GM18526 (cell line): ENCODE results near the gene KLHL17.

ENCODE experiments used
- POLR2A ChIP-seq: IDR thresholded peaks from 3 replicates; pipeline ENCODE4 v1.6.1; 2011; ENCODE audit not compliant: insufficient read length; ENCODE audit errors: extremely low read depth

The KLHL17 gene

DNA sequence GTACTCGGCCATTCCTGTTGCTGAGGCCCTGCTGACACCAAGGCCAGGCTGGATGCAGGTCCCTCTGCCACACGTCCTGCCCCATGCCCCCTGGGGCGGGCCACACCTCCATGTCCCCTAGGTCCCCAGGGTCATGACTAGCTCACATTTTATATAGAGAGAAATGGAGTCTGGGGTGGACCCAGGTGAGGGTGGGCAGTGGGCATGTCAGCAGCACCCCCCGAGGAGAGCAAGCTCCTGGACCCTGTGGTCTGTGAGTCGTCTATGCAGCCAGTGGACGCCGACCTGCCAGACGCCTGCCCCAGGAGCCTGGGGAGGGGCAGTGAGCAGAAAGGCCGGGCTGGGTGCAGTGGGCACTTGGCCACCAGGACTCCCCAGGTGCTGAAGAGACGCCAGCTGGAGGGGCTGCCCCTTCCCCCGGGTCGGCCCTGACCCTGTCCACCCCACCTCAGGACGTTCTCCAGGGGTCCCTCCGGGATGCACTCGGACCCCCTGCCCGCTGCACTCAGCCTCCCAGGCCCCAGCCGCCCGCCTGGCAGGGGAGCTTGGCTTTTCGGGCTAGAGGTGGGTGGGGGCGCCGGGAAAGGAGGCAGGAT is 20.8 kb upstream of the KLHL17 start:
- TF ChIP-seq POLR2A: no peak

- no peak for TF ChIP-seq POLR2A
These were observed 20.0 kb upstream of the KLHL17 start for GRCh38 chr1:940107-941014.

DNA sequence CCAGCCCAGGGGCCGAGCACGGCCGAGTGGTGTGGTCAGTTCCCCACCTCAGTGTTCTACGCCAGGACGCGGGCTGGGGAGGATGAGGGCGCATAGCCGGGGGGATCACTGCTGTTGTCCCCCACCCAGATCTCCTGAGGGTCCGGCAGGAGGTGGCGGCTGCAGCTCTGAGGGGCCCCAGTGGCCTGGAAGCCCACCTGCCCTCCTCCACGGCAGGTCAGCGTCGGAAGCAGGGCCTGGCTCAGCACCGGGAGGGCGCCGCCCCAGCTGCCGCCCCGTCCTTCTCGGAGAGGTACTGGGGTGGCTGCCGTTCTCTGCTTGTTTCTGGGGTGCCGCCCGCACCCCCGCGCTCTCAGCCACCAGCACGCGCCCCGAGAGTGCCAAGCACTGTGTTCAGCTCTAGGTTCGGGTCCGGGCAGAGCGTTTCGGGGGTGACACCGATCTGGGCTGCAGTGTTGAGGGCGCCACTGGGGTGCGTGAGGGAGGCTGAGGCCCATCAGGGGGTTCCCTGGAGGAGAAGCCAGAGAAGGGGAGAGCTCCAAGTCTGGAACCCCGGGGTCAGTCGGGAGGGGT is 19.3 kb upstream of the KLHL17 start:
- no peak for TF ChIP-seq POLR2A

- no peak for TF ChIP-seq POLR2A
These were observed 18.6 kb upstream of the KLHL17 start for GRCh38 chr1:941588-942383.

DNA sequence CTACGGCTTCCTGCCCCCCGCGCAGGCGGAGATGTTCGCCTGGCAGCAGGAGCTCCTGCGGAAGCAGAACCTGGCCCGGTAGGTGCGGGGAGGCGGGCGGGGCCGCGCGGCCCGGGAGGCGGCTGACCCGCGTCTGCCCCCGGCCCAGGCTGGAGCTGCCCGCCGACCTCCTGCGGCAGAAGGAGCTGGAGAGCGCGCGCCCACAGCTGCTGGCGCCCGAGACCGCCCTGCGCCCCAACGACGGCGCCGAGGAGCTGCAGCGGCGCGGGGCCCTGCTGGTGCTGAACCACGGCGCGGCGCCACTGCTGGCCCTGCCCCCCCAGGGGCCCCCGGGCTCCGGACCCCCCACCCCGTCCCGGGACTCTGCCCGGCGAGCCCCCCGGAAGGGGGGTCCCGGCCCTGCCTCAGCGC is 18.0 kb upstream of the KLHL17 start:
- no peak for TF ChIP-seq POLR2A

DNA sequence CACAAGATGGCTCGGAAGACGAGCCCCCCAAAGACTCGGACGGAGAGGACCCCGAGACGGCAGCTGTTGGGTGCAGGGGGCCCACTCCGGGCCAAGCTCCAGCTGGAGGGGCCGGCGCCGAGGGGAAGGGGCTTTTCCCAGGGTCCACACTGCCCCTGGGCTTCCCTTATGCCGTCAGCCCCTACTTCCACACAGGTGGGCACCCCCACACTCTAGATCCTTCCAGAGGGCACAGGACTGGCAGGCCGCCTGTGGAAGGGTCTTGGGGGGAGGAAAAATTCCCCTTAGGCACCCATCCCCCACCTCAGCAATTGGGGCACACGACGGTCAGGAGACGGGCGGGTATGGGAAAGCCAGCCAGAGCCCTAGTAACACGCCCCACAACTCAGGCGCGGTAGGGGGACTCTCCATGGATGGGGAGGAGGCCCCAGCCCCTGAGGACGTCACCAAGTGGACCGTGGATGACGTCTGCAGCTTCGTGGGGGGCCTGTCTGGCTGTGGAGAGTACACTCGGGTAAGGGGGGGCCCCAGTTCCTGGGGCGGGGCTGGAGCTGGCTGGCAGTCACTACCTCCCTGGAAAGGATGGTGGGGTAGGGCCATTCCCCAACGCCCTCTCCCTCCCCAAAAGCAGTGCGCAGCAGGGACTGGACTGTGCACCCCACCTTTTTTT is 17.4 kb upstream of the KLHL17 start:
- no peak for TF ChIP-seq POLR2A

GRCh38 chr1:943545-944340 is 16.6 kb upstream of the KLHL17 start:
- TF ChIP-seq POLR2A: no peak

DNA sequence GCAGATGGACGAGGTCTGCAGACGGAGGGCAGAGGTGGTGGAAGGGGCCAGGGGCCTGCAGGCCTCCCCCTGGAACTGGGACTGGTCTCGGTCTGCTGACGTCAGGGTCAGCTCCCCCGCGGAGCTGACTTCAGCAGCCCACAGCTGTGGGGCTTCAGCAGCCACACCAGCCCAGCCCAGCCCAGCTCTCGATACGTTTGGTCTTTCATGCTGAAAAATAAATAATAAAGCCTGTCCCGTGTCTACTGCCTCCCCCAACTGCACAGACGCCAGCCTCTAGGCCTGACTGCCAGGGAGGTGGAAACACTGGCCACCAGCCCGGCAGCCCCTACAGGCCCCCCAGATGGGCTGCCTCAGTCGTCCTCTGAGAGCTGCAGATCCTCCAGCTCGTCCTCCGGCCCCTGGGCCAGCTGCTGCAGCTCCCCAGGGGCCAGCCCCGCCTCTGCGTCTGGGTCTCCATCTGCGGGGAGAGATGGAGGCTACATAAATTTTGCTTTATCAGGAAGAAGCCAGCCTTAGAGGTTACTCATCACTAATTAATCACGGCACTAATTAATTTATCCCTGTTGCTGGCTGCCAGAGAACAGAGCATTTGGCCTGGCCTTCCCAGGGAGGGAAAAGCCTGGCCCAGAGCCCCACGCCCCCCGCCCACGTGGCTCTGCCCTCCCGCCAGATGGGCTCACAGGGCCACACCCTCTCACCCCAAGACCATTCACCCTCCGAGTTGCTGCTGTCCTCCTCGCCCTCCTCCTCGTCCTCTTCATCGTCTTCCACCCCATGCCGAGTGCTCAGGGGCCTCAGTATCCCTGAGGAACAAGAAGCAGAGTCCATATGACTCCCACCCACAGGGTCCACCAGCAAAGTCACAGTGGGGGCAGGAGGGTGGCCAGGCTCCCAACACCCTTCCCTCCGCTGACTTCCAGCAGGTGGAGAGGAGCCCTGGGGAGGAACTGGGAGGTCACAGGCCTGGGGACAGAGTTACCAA is 15.8 kb upstream of the KLHL17 start:
- TF ChIP-seq POLR2A: no peak

GRCh38 chr1:945688-946556 is 14.5 kb upstream of the KLHL17 start:
- no peak for TF ChIP-seq POLR2A

- TF ChIP-seq POLR2A: no peak
These were observed 12.4 kb upstream of the KLHL17 start for GRCh38 chr1:947958-948357.

DNA sequence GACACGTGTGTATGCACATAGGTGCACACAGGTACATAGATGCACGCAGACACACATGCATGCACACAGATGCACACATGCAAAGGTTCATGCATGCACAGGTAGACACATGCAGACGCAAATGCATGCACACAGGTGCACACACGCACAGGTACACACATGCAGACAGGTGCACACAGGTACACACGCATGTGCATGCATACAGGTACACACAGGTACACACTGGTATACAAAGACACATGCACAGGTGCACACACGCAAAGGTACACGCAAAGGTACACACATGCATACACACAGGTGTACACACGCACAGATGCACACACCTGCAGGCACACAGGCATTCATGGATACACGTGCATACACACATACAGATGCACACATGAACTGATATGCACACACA is 10.1 kb upstream of the KLHL17 start:
- TF ChIP-seq POLR2A: no peak

GRCh38 chr1:950881-951280 is 9.5 kb upstream of the KLHL17 start:
- no peak for TF ChIP-seq POLR2A
